A549 (cell line): ENCODE data around the gene HBG1. TPM values are rescaled to one million over a fixed set of nuclear protein-coding genes. Genes with fewer than 3 reads are reported as not detected.

Source experiments
- ATAC-seq, 2 experiments: fragments of 200-7000 bp in 1 of 2; fragments of >200 bp in 1 of 2; cut with Nextera tagmentation in 1 of 2; cut with Tn5 transposase in 1 of 2; 3 replicates each; pipeline versions ENCODE4 v1.8.0 to v1.9.1; 2018 to 2020; ENCODE audit warnings: mild to moderate bottlenecking in 1 of 2, moderate library complexity in 1 of 2
- CTCF ChIA-PET: fragments of 300-600 bp; sonication (Branson Sonifier 250); formaldehyde crosslinking; extraction: SDS; loops from one replicate; lab custom pipeline; 2021; ENCODE audit warnings: antibody characterized with exemption, inconsistent platforms; lab: Yijun Ruan, JAX
- POLR2A ChIA-PET: fragments of 350-600 bp; formaldehyde crosslinking; extraction: SDS; loops from one replicate; lab custom pipeline; 2021; ENCODE audit warnings: antibody characterized with exemption, inconsistent platforms; lab: Yijun Ruan, JAX
- DNase-seq, 2 experiments: peaks; one replicate each; pipeline versions ENCODE4 v3.0.0 to v3.0.0-alpha.2; 2011 to 2016; ENCODE audit warnings: low read depth in 1 of 2, low spot score in 1 of 2
- FAIRE-seq: peaks from 2 replicates; lab custom pipeline; 2011; peaks lifted over from hg19 to GRCh38; lab: Jason Lieb, UNC
- H3K27ac ChIP-seq, 2 experiments: fragments of >200 bp; sonication (Bioruptor Twin); formaldehyde crosslinking; 3 replicates each; pipeline ENCODE4 v1.5.1; 2016 to 2017
- H3K4me1 ChIP-seq: fragments of >200 bp; sonication (Bioruptor Twin); formaldehyde crosslinking; 3 replicates; pipeline ENCODE4 v1.6.1; 2016
- H3K4me2 ChIP-seq: fragments of >200 bp; sonication (Bioruptor Twin); formaldehyde crosslinking; 3 replicates; pipeline ENCODE4 v1.6.1; 2016
- H3K4me3 ChIP-seq: fragments of >200 bp; sonication (Bioruptor Twin); formaldehyde crosslinking; 3 replicates; pipeline ENCODE4 v1.5.1; 2016
- H3K9me3 ChIP-seq: fragments of >200 bp; sonication (Bioruptor Twin); formaldehyde crosslinking; 3 replicates; pipeline ENCODE4 v1.6.1; 2016
- ATOH8 ChIP-seq: fragments of 250-450 bp; sonication (Bioruptor Pico); IDR thresholded peaks from 2 replicates; pipeline ENCODE4 v1.5.0; 2020; ENCODE audit warnings: low read depth, mild to moderate bottlenecking, moderate library complexity
- BCL3 ChIP-seq: fragments of >200 bp; sonication (Bioruptor Twin); formaldehyde crosslinking; IDR thresholded peaks from 3 replicates; pipeline ENCODE4 v1.6.1; 2016
- CEBPB ChIP-seq, 2 experiments: fragments of >200 bp in 1 of 2; sonication (Bioruptor Twin) in 1 of 2; formaldehyde crosslinking in 1 of 2; IDR thresholded peaks; 2 replicates each; pipeline ENCODE4 v1.6.1; 2012 to 2016
- CHD2 ChIP-seq: fragments of 150-350 bp; IDR thresholded peaks from 2 replicates; pipeline ENCODE4 v1.6.1; 2014; ENCODE audit warnings: low read length; ENCODE audit not compliant: partially characterized antibody
- CHD4 ChIP-seq: fragments of 200-600 bp; sonication (generic); IDR thresholded peaks from 2 replicates; pipeline ENCODE4 v1.6.1; 2016; ENCODE audit warnings: antibody characterized with exemption, mild to moderate bottlenecking, borderline replicate concordance
- EHF ChIP-seq: fragments of 250-450 bp; sonication (Bioruptor Pico); IDR thresholded peaks from 2 replicates; pipeline ENCODE4 v1.5.0; 2020; ENCODE audit warnings: mild to moderate bottlenecking
- EHMT2 ChIP-seq: fragments of 200-600 bp; sonication (generic); IDR thresholded peaks from 2 replicates; pipeline ENCODE4 v1.6.1; 2016; ENCODE audit warnings: antibody characterized with exemption, low read depth, mild to moderate bottlenecking, moderate library complexity
- FOSB ChIP-seq: fragments of 250-450 bp; sonication (Bioruptor Pico); IDR thresholded peaks from 2 replicates; pipeline ENCODE4 v1.5.0; 2020; ENCODE audit warnings: mild to moderate bottlenecking, moderate library complexity
- FOSL2 ChIP-seq, 2 experiments: fragments of 450-650 bp in 1 of 2; fragments of >200 bp in 1 of 2; sonication (Bioruptor Twin) in 1 of 2; formaldehyde crosslinking; IDR thresholded peaks; 2 replicates each; pipeline versions ENCODE4 v1.5.0 to v1.6.1; 2016 to 2020; ENCODE audit warnings: mild to moderate bottlenecking in 1 of 2, moderate library complexity in 1 of 2
- FOXS1 ChIP-seq: fragments of 250-450 bp; sonication (Bioruptor Pico); IDR thresholded peaks from 2 replicates; pipeline ENCODE4 v1.5.0; 2020; ENCODE audit warnings: mild to moderate bottlenecking, moderate library complexity
- GATA3 ChIP-seq: IDR thresholded peaks from 2 replicates; pipeline ENCODE4 v1.6.1; 2012; ENCODE audit warnings: borderline replicate concordance
- HES2 ChIP-seq: fragments of >200 bp; sonication (Bioruptor Twin); formaldehyde crosslinking; IDR thresholded peaks from 2 replicates; pipeline ENCODE4 v1.6.1; 2016
- JUN ChIP-seq, 2 experiments: fragments of >200 bp; sonication (Bioruptor Twin); formaldehyde crosslinking; IDR thresholded peaks; 2 replicates in 1 of 2; 3 replicates in 1 of 2; pipeline ENCODE4 v1.6.1; 2016 to 2017
- JUNB ChIP-seq: fragments of >200 bp; sonication (Bioruptor Twin); formaldehyde crosslinking; IDR thresholded peaks from 2 replicates; pipeline ENCODE4 v1.6.1; 2016
- MAFK ChIP-seq: fragments of 450-650 bp; IDR thresholded peaks from 2 replicates; pipeline ENCODE4 v1.6.1; 2014; ENCODE audit not compliant: partially characterized antibody
- MAZ ChIP-seq: fragments of 150-350 bp; IDR thresholded peaks from 2 replicates; pipeline ENCODE4 v1.6.1; 2014; ENCODE audit warnings: antibody characterized with exemption, low read depth, low read length, borderline replicate concordance
- POLR2AphosphoS2 ChIP-seq: conservative IDR thresholded peaks from 2 replicates; pipeline ENCODE4 v1.6.1; 2012; ENCODE audit warnings: low read length, improper control_type of control experiment, inconsistent platforms
- RCOR1 ChIP-seq: fragments of 150-350 bp; IDR thresholded peaks from 2 replicates; pipeline ENCODE4 v1.6.1; 2014; ENCODE audit warnings: antibody characterized with exemption, low read length, low read depth
- RFX5 ChIP-seq: fragments of 450-650 bp; IDR thresholded peaks from 2 replicates; pipeline ENCODE4 v1.7.1; 2014; ENCODE audit warnings: antibody characterized with exemption, mild to moderate bottlenecking, moderate library complexity
- RNF2 ChIP-seq: fragments of 200-600 bp; sonication (generic); IDR thresholded peaks from 2 replicates; pipeline ENCODE4 v1.6.1; 2016; ENCODE audit warnings: low read depth, mild to moderate bottlenecking, antibody characterized with exemption, moderate library complexity, borderline replicate concordance
- TP53 ChIP-seq: fragments of 250-450 bp; sonication (Bioruptor Pico); IDR thresholded peaks from 2 replicates; pipeline ENCODE4 v1.5.0; 2021; ENCODE audit warnings: mild to moderate bottlenecking, moderate library complexity
- USF2 ChIP-seq: fragments of 450-650 bp; IDR thresholded peaks from 2 replicates; pipeline ENCODE4 v1.6.1; 2014; ENCODE audit warnings: antibody characterized with exemption
- ZSCAN20 ChIP-seq: fragments of 250-450 bp; sonication (Bioruptor Pico); IDR thresholded peaks from 2 replicates; pipeline ENCODE4 v1.8.0; 2022; ENCODE audit warnings: mild to moderate bottlenecking, moderate library complexity
- WGBS: methylation state at CpG from one replicate; pipeline ENCODE4 v1.1.6; 2017; ENCODE audit errors: missing lambda C conversion rate; 5-methylcytosine and 5-hydroxymethylcytosine counted together
- polyA plus RNA-seq, 4 experiments: library from polyadenylated mRNA; depleted of rRNA in 3 of 4; stranded (reverse); fragments of >200 nt; fragmentation: RNase III in 1 of 4; extraction: RNeasy Plus Mini Kit Qiagen cat#74134 plus additional on column Dnase treatment in 1 of 4; gene quantifications; 2 replicates in 3 of 4; 3 replicates in 1 of 4; pipeline ENCODE4 v1.2.3, GENCODE V29; 2011 to 2017
- TF ChIP-seq, protein P1 (sequence below): fragments of >200 bp; sonication (Bioruptor Twin); formaldehyde crosslinking; IDR thresholded peaks from 3 replicates; pipeline ENCODE4 v1.5.1; 2016

HBG1 gene
- polyA plus RNA-seq, 2 of the 4 experiments (the other 2 are of a cell fraction) = not detected

DNA sequence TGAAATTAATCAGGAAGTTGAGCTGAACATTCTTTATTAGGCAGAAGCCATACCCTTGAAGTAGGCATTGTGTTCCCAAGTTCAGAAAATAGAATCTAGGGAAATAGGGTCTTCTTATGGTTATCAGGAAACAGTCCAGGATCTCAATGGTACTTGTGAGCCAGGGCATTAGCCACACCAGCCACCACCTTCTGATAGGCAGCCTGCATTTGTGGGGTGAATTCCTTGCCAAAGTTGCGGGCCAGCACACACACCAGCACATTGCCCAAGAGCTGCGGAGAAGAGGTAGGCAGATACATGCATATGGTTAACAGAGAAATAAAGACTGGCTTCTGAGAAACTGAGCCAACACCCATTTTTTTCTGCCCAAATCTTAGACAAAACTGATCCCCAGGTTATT is 16.8 kb downstream of the HBG1 start:
- no peak for FAIRE-seq
- H3K4me2 ChIP-seq = no peak overlapping the region
- ChIA-PET CTCF (interaction anchor here (0.6 to 1.0 kb wide), 2 partner anchors 9 to 22 kb away, joined by 3 read pairs; no protein-coding TSS in a partner anchor), POLR2A (no interaction called here)
- WGBS = 88% methylated on average over 2 of the region's 2 CpGs
- no peaks in the 10 kb centered on the region for H3K9me3 ChIP-seq
- H3K27ac ChIP-seq = no peak overlapping the region
- no peak overlapping the region for H3K4me3 ChIP-seq
- no peak for DNase-seq
- H3K4me1 ChIP-seq = no peaks in the 10 kb centered on the region
- TF ChIP-seq BCL3 (no peak), CHD2 (no peak), POLR2AphosphoS2 (no peak), ZSCAN20 (no peak), HES2 (no peak), TP53 (CRISPR knock-in tag) (no peak), RCOR1 (no peak), GATA3 (no peak), ATOH8 (no peak), CHD4 (no peak), MAFK (no peak), CEBPB (IDR thresholded peaks at IDR 0.05) (no peak)
- no peak for ATAC-seq

DNA sequence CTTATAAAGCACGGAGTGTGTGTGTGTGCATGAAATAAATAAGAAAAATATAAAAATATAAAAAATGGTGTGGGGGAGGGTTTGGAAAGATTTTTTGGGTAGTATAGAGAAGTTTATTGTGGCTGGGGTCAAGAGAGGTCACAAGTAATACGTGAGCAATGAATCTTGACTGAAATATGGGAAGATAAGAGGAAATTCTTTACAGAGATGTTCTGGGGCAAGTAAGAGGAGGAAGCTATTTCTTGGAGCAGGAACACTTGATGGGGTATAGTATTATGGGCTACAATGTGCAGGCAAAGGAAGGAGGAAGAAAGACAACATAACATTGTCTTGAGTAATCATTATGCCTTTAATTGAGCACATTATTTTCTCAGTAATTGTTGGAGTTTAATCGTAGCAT is 17.5 kb downstream of the HBG1 start:
- FAIRE-seq (no peak), ATAC-seq (no peak), DNase-seq (no peak)
- TF ChIP-seq JUNB = no peak
- TF ChIP-seq, protein P1, sequence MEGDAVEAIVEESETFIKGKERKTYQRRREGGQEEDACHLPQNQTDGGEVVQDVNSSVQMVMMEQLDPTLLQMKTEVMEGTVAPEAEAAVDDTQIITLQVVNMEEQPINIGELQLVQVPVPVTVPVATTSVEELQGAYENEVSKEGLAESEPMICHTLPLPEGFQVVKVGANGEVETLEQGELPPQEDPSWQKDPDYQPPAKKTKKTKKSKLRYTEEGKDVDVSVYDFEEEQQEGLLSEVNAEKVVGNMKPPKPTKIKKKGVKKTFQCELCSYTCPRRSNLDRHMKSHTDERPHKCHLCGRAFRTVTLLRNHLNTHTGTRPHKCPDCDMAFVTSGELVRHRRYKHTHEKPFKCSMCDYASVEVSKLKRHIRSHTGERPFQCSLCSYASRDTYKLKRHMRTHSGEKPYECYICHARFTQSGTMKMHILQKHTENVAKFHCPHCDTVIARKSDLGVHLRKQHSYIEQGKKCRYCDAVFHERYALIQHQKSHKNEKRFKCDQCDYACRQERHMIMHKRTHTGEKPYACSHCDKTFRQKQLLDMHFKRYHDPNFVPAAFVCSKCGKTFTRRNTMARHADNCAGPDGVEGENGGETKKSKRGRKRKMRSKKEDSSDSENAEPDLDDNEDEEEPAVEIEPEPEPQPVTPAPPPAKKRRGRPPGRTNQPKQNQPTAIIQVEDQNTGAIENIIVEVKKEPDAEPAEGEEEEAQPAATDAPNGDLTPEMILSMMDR = no peak
- no peak for TF ChIP-seq FOSL2 (IDR thresholded peaks at IDR 0.05)
- no peak for TF ChIP-seq FOSL2 (CRISPR knock-in tag; IDR thresholded peaks at IDR 0.05)
- TF ChIP-seq FOSB (CRISPR knock-in tag) = no peak
- TF ChIP-seq ZSCAN20 = no peak
- no peak for TF ChIP-seq POLR2AphosphoS2
- TF ChIP-seq CHD4 = no peak
- TF ChIP-seq EHF (CRISPR knock-in tag) = no peak
- 27% methylated on average over 3 of the region's 3 CpGs for WGBS
- no peaks in the 10 kb centered on the region for H3K4me1 ChIP-seq
- no peak overlapping the region for H3K4me2 ChIP-seq
- no peaks in the 10 kb centered on the region for H3K9me3 ChIP-seq
- H3K27ac ChIP-seq = no peak overlapping the region
- POLR2A ChIA-PET = no interaction called here
- H3K4me3 ChIP-seq = no peak overlapping the region
- CTCF ChIA-PET = interaction anchor here (0.6 to 1.0 kb wide), 2 partner anchors 10 to 21 kb away, joined by 3 read pairs; no protein-coding TSS in a partner anchor

- ChIA-PET POLR2A (no interaction called here), CTCF (interaction anchor here (0.9 to 1.5 kb wide), 2 partner anchors 56 to 58 kb away, joined by 3 read pairs; no protein-coding TSS in a partner anchor)
- H3K4me3 ChIP-seq = no peak overlapping the region
- ATAC-seq = no peak
- H3K4me2 ChIP-seq = no peak overlapping the region
- FAIRE-seq = no peak
- no peak overlapping the region for H3K27ac ChIP-seq
- no peaks in the 10 kb centered on the region for H3K9me3 ChIP-seq
- H3K4me1 ChIP-seq = no peaks in the 10 kb centered on the region
- no peak for DNase-seq
- WGBS = 70% methylated on average over 2 of the region's 2 CpGs
- TF ChIP-seq EHMT2 = no peak
- no peak for TF ChIP-seq MAZ
- no peak for TF ChIP-seq EHF (CRISPR knock-in tag)
- no peak for TF ChIP-seq RNF2
- no peak for TF ChIP-seq FOXS1 (CRISPR knock-in tag)
- TF ChIP-seq BCL3 = no peak
- TF ChIP-seq RFX5 = no peak
- no peak for TF ChIP-seq USF2
- TF ChIP-seq JUN (IDR thresholded peaks at IDR 0.05) = no peak
- TF ChIP-seq, protein P1 = no peak
These were observed 18.5 kb downstream of the HBG1 start for GRCh38 chr11:5231111-5231510.
